Measurements from ENCODE around the gene SYT1.
"Not testable (repeated sequence)": the region's sequence is repeated elsewhere in the genome, so short reads cannot be mapped to it uniquely, and the experiment has no call there.

The SYT1 gene
- long read RNA-seq, donor 1, full-length matches to known transcripts, result 4 of 4 reads
- long read RNA-seq, donor 1, partial matches to known transcripts, result 0 of 4 reads
- long read RNA-seq, donor 1, other reads (novel, unspliced or antisense), result 0 of 4 reads
- long read RNA-seq, donor 2, full-length matches to known transcripts, result 3 of 8 reads
- long read RNA-seq, donor 2, partial matches to known transcripts, result 5 of 8 reads
- long read RNA-seq, donor 2, other reads (novel, unspliced or antisense), result 0 of 8 reads
- long read RNA-seq, donor 3, full-length matches to known transcripts, result 2 of 2 reads
- long read RNA-seq, donor 3, partial matches to known transcripts, result 0 of 2 reads
- long read RNA-seq, donor 3, other reads (novel, unspliced or antisense), result 0 of 2 reads
- long read RNA-seq, donor 4, result 0 reads
- long read RNA-seq, donor 5, full-length matches to known transcripts, result 1 of 1 reads
- long read RNA-seq, donor 5, partial matches to known transcripts, result 0 of 1 reads
- long read RNA-seq, donor 5, other reads (novel, unspliced or antisense), result 0 of 1 reads
- long read RNA-seq, donor 6, full-length matches to known transcripts, result 2 of 2 reads
- long read RNA-seq, donor 6, partial matches to known transcripts, result 0 of 2 reads
- long read RNA-seq, donor 6, other reads (novel, unspliced or antisense), result 0 of 2 reads
- long read RNA-seq, donor 7, full-length matches to known transcripts, result 1 of 1 reads
- long read RNA-seq, donor 7, partial matches to known transcripts, result 0 of 1 reads
- long read RNA-seq, donor 7, other reads (novel, unspliced or antisense), result 0 of 1 reads
- long read RNA-seq, donor 8, full-length matches to known transcripts, result 2 of 2 reads
- long read RNA-seq, donor 8, partial matches to known transcripts, result 0 of 2 reads
- long read RNA-seq, donor 8, other reads (novel, unspliced or antisense), result 0 of 2 reads

- DNase-seq, result no peak
These were observed at the start of gene SYT1 for GRCh38 chr12:78864403-78864869. TSS of gene SYT1 (plus strand) at chr12:78864774.

GRCh38 chr12:78818487-78818886 lies 46.1 kb upstream of the SYT1 start:
- no peak for DNase-seq

- no peak for DNase-seq
These were observed 43.6 kb upstream of the SYT1 start for GRCh38 chr12:78820946-78821345.

GRCh38 chr12:78824918-78825317 lies 39.7 kb upstream of the SYT1 start:
- no peak for DNase-seq

GRCh38 chr12:78829690-78830089 lies 34.9 kb upstream of the SYT1 start:
- no peak for DNase-seq

- no peak for DNase-seq
These were observed 29.1 kb upstream of the SYT1 start for GRCh38 chr12:78835493-78835892.

GRCh38 chr12:78840518-78841019 lies 24.0 kb upstream of the SYT1 start:
- not testable (repeated sequence) for DNase-seq

GRCh38 chr12:78853231-78853630 lies 11.3 kb upstream of the SYT1 start:
- no peak for DNase-seq

- DNase-seq, result peak; percentile 77
These were observed 832 bp upstream of the SYT1 start for GRCh38 chr12:78863482-78864402.

- peak; percentile 81 for DNase-seq
These were observed 393 bp downstream of the SYT1 start for GRCh38 chr12:78864870-78865463.

- no peak for DNase-seq
These were observed 942 bp downstream of the SYT1 start for GRCh38 chr12:78865516-78865915.

- DNase-seq, result no peak
These were observed 1.9 kb downstream of the SYT1 start for GRCh38 chr12:78866518-78866917.

- no peak for DNase-seq
These were observed 6.0 kb downstream of the SYT1 start for GRCh38 chr12:78870539-78870938.

GRCh38 chr12:78871566-78871965 lies 7.0 kb downstream of the SYT1 start:
- DNase-seq, result no peak

GRCh38 chr12:78878459-78878858 lies 13.9 kb downstream of the SYT1 start:
- no peak for DNase-seq

GRCh38 chr12:78878866-78879265 lies 14.3 kb downstream of the SYT1 start:
- DNase-seq, result no peak

- no peak for DNase-seq
These were observed 15.5 kb downstream of the SYT1 start for GRCh38 chr12:78880078-78880477.

GRCh38 chr12:78881685-78882084 lies 17.1 kb downstream of the SYT1 start:
- DNase-seq, result no peak

GRCh38 chr12:78885466-78885865 lies 20.9 kb downstream of the SYT1 start:
- no peak for DNase-seq

- DNase-seq, result no peak
These were observed 22.3 kb downstream of the SYT1 start for GRCh38 chr12:78886719-78887407.

GRCh38 chr12:78887444-78887843 lies 22.9 kb downstream of the SYT1 start:
- no peak for DNase-seq
